GM12892 (cell line): ENCODE results near the gene RAB4A.

Source experiments
- POLR2A ChIP-seq: IDR thresholded peaks from 2 replicates; pipeline ENCODE4 v1.6.1; 2011; ENCODE audit warnings: low read depth, low read length, control low read depth
- POLR2AphosphoS5 ChIP-seq: IDR thresholded peaks from 2 replicates; pipeline ENCODE4 v1.6.1; 2011; ENCODE audit warnings: low read depth, low read length, control low read depth

- TF ChIP-seq POLR2A, result no peak
- TF ChIP-seq POLR2AphosphoS5, result no peak
Measured at GRCh38 chr1:229244091-229244490, 26.8 kb upstream of the RAB4A start.
